ENCODE measurements around the gene ABCG4.

- no peak for TF ChIP-seq EZH2 (IDR thresholded peaks at IDR 0.05; ENCODE audit: borderline replicate concordance, low read depth, low read length, poor library complexity, severe bottlenecking)
- no peak for TF ChIP-seq CTCF (conservative IDR thresholded peaks at IDR 0.05; ENCODE audit: low read depth, low read length)
These were observed at the start of gene ABCG4 for GRCh38 chr11:119149018-119149785.
